A673 (cell line): ENCODE data around the gene PARP9.

Source experiments
- CTCF ChIP-seq: fragments of 300-800, 200-600 bp; sonication (generic); conservative IDR thresholded peaks from 2 replicates; pipeline ENCODE4 v1.5.1; 2017; ENCODE audit warnings: low read depth, mild to moderate bottlenecking, antibody characterized with exemption, low read length, moderate library complexity, mixed read lengths
- EZH2 ChIP-seq: fragments of 200-600 bp; sonication (generic); IDR thresholded peaks from 2 replicates; pipeline ENCODE4 v1.6.1; 2017; ENCODE audit warnings: borderline replicate concordance, low read depth, mild to moderate bottlenecking, mixed read lengths, antibody characterized with exemption, low read length; ENCODE audit not compliant: poor library complexity, severe bottlenecking

DNA sequence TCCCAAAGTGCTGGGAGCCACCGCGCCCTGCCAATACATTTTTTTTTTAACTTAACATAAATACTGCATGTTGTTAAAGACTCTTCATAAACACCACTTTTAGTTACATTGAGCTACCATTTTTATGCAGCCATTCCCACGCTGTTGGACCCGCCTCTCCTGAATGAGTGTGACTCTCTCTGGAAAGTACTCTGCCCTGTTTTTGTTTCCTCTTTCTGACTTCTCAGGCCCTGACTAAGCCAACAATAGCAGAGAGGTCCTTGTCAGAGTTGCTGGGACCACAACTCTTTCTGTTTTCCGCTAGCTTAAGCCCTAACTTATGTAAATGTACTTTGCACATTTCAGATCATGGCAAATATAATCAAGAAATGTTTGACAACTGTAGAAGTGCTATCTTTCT lies 48.6 kb upstream of the PARP9 start:
- TF ChIP-seq CTCF (no peak), EZH2 (no peak)
